Neural cell (in vitro differentiated cells): ENCODE data around the gene AREG.

Source experiments
- EZH2 ChIP-seq: fragments of 200-600, 300-800 bp; shearing (Covaris generic), sonication (generic); IDR thresholded peaks from 2 replicates; pipeline ENCODE4 v1.6.1; 2014; ENCODE audit warnings: antibody characterized with exemption, low read length, borderline replicate concordance, mild to moderate bottlenecking; ENCODE audit not compliant: insufficient read depth, poor library complexity, severe bottlenecking
- TF ChIP-seq, protein P1 (sequence below): fragments of 450-650 bp; IDR thresholded peaks from 2 replicates; pipeline ENCODE4 v1.5.1; 2014; ENCODE audit warnings: antibody characterized with exemption, mild to moderate bottlenecking, moderate library complexity; ENCODE audit not compliant: poor library complexity, severe bottlenecking
- TF ChIP-seq, protein P2 (sequence below): IDR thresholded peaks from 2 replicates; pipeline ENCODE4 v1.6.1; 2012; ENCODE audit warnings: borderline replicate concordance

DNA sequence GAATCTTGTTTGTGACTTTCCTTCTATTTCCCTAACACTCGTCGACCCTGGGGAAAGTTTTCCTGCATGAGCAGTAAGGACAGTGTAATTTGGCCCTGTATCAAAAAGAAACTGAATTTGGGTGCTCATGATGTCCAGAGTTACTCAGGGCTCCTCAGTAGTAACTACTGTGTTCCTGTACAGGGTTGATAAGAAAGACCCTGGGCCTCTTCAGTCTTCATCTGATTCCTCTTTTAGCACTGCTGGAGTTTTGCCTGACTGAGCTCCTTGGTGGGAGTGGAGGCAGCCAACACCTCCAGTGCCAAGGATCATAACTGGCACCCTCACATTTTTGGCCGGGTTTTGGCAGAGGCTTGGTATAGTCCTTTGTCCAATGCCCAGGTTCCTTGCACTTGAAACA is 7.1 kb upstream of the AREG start:
- TF ChIP-seq, protein P1, sequence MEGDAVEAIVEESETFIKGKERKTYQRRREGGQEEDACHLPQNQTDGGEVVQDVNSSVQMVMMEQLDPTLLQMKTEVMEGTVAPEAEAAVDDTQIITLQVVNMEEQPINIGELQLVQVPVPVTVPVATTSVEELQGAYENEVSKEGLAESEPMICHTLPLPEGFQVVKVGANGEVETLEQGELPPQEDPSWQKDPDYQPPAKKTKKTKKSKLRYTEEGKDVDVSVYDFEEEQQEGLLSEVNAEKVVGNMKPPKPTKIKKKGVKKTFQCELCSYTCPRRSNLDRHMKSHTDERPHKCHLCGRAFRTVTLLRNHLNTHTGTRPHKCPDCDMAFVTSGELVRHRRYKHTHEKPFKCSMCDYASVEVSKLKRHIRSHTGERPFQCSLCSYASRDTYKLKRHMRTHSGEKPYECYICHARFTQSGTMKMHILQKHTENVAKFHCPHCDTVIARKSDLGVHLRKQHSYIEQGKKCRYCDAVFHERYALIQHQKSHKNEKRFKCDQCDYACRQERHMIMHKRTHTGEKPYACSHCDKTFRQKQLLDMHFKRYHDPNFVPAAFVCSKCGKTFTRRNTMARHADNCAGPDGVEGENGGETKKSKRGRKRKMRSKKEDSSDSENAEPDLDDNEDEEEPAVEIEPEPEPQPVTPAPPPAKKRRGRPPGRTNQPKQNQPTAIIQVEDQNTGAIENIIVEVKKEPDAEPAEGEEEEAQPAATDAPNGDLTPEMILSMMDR: no peak
- no peak for TF ChIP-seq EZH2
- TF ChIP-seq, protein P2, sequence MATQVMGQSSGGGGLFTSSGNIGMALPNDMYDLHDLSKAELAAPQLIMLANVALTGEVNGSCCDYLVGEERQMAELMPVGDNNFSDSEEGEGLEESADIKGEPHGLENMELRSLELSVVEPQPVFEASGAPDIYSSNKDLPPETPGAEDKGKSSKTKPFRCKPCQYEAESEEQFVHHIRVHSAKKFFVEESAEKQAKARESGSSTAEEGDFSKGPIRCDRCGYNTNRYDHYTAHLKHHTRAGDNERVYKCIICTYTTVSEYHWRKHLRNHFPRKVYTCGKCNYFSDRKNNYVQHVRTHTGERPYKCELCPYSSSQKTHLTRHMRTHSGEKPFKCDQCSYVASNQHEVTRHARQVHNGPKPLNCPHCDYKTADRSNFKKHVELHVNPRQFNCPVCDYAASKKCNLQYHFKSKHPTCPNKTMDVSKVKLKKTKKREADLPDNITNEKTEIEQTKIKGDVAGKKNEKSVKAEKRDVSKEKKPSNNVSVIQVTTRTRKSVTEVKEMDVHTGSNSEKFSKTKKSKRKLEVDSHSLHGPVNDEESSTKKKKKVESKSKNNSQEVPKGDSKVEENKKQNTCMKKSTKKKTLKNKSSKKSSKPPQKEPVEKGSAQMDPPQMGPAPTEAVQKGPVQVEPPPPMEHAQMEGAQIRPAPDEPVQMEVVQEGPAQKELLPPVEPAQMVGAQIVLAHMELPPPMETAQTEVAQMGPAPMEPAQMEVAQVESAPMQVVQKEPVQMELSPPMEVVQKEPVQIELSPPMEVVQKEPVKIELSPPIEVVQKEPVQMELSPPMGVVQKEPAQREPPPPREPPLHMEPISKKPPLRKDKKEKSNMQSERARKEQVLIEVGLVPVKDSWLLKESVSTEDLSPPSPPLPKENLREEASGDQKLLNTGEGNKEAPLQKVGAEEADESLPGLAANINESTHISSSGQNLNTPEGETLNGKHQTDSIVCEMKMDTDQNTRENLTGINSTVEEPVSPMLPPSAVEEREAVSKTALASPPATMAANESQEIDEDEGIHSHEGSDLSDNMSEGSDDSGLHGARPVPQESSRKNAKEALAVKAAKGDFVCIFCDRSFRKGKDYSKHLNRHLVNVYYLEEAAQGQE: no peak
